GM21737 (cell line): ENCODE results near the gene DNASE1L1.

Experiments used
- ATAC-seq: cut with Tn5 transposase; IDR thresholded peaks from one replicate; pipeline ENCODE4 v1.9.1; 2021; ENCODE audit warnings: mild to moderate bottlenecking, moderate library complexity; ENCODE audit not compliant: unreplicated experiment

Gene DNASE1L1

DNA sequence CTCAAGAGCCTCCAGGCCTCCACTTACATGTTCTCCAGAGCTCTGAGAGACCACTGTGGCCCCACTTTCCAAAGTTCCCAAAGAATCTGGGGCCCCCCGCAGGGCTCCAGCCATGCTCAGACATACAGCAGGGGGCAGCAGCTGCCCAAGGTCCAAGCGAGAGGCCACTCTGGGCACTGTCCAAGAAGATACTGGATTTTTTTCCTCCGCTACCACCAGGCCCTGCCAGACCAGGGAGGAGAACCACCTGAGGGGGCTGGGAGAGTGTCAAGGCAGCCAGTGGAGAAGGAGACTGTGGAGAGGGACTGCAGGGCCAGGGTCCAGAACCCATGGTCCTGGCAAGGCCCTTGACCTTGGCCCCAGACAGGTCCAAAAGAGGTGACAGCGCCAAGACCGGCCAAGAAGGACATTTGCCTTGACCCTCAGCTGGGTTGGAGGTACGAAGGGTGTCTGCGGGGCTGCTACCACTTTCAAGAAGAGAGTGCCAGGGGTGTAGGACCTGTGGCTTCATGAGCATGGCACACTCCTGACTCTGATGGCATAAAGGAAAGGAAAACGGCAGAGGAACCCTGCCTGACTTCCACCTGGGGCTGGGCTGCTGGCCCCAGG, 24.7 kb downstream of the DNASE1L1 start:
- ATAC-seq = no peak

DNA sequence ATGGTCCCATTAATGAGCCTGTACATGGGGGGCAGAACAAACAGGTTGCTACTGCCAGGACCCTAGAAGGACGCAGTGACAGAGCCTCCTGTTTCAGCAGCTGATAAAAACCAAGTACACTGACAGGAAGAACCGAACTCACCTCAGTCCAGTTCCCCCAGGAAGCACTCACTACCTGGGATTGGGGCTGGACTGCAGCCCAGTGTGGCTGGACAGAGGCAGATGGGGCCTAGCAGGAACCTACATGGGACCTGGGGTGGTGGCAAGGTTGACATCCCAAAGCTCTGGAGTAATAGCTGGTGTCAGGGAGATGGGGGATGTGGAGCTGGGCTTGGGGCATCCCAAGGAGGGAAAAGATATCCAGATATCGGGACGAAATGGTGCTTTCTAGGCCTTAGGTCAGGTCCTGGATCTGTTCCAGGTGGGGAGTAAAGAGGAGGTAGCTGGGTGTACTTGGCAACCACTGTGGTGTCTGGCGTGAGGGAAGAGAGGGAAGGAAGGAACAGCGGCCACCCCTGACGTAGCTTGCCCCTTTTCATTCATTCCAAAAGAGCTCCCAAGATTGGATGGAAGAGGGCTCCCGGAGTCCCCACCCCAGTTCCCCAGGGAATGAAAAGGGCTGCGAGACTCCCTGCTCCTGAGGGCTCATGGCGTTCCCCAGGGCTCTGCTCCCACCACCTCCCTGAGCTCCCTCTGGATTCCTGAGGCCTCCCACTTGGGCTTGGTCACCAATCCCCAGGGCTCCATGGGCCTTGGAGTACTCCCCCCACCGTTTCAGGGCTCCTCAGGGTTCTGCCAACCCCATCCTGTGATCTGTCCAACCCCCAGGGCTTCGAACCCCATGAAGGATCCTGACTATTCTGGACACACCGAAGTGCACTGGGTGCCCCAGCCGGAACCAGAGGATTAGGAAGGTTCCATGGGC, 25.4 kb downstream of the DNASE1L1 start:
- no peak for ATAC-seq

DNA sequence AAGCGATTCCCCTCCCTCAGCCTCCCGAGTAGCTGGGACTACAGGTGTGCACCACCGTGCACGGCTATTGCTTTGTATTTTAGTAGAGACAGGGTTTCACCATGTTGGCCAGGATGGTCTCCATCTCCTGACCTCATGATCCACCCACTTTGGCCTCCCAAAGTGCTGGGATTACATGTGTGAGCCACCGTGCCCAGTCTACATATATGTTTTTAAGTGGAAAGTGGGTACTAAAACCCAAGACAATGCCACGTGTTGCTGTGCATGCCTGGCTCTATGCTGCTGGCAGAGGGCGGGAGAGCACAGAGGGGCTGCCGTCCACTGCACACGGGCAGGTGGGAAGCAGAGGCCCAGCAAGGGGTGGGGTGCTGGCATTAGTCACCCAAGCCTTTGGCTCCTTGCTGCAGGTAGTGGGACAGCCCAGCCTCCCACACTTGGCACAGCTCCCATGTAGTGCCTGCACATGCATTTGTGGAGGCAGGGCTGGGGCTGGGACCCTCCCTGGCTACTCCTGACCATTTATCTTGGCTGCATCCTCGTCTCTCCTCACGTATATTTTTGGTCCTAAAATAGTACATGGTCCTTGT, 26.5 kb downstream of the DNASE1L1 start:
- ATAC-seq = no peak

DNA sequence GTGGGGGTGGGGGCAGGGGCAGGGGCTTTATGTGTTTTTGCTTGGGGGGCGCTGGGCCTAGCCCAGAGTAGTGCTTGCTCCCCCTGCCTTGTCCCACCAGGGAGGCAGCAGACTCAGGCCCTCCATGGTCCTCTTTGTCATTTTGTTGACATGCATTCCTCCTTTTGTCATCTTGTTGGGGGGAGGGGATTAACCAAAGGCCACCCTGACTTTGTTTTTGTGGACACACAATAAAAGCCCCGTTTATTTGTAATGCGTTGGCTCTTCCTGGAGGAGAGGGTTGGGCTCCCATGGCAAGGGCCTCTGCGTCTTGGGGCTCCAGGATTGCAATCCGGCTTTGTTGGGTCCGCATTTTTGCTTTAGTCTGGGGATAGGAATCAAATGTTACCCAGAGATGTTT, 27.8 kb downstream of the DNASE1L1 start:
- no peak for ATAC-seq

DNA sequence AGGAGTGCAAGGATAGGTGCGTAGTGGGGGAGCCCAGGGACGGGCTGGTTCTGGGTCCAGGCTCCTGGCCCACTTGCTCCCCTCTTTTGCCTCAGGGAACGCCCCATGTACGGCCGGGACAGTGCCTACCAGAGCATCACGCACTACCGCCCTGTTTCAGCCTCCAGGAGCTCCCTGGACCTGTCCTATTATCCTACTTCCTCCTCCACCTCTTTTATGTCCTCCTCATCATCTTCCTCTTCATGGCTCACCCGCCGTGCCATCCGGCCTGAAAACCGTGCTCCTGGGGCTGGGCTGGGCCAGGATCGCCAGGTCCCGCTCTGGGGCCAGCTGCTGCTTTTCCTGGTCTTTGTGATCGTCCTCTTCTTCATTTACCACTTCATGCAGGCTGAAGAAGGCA, 28.3 kb downstream of the DNASE1L1 start:
- ATAC-seq = no peak

DNA sequence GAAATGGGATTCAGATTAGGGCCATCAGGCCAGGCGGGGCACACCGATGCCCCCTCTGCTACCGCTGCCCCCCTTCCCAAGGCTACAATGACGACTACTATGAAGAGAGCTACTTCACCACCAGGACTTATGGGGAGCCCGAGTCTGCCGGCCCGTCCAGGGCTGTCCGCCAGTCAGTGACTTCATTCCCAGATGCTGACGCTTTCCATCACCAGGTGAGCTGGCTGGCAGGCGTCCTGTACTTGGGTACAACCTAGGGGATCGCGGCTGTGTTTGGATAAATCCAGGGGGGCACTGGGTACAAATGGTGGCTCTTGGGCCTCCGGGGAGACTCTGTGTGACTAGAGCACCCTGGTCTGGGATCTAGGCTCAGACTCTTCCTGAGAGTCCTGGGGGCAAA, 28.9 kb downstream of the DNASE1L1 start:
- ATAC-seq = no peak

DNA sequence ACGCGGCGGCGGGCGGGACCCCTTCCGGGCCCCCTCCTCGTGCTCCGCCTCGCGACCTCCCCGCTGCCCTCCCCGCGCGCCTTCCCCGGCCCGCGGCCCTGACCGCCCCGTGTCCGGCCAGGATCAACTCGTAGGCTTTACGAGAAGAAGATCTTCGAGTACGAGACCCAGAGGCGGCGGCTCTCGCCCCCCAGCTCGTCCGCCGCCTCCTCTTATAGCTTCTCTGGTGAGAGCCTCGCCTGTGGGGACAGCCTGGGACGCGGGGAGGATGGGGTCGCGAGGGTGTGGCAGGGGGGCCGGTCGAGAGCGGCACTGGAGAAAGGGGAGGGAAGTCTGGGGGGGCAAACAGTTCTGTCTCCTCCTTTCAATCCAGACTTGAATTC, 29.5 kb downstream of the DNASE1L1 start:
- ATAC-seq = peak; percentile 5

DNA sequence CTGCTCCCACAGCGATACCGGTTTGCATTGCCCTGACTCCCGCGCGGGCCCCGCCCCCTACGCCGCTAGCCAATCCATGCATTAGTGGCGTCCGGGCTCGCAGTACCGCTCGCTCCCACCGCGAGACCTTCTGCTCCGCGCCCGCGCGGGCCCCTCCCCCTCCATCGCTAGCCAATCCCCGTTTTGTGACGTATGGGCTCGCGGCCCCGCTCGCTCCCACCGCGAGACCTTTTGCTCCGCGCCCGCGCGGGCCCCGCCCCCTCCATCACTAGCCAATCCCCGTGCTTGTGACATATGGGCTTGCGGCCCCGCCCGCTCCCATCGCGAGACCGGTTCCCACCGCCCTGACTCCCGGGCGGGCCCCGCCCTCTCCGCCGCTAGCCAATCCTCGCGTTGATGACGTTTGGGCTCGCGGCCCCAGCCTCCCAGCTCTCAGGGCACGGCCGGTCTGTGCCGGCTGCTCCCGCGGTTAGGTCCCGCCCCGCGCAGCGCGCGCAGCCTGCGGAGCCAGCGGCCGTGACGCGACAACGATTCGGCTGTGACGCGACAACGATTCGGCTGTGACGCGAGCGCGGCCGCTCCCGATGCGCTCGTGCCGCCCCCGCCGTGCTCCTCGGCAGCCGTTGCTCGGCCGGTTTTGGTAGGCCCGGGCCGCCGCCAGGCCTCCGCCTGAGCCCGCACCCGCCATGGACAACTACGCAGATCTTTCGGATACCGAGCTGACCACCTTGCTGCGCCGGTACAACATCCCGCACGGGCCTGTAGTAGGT, 30.1 kb downstream of the DNASE1L1 start, which contains the start of gene EMD:
Gene EMD (plus strand): TSS at position 497 of the 770 bp plus-strand sequence. CDS start 190 bp downstream, at position 687.
- ATAC-seq = peak; percentile 78

DNA sequence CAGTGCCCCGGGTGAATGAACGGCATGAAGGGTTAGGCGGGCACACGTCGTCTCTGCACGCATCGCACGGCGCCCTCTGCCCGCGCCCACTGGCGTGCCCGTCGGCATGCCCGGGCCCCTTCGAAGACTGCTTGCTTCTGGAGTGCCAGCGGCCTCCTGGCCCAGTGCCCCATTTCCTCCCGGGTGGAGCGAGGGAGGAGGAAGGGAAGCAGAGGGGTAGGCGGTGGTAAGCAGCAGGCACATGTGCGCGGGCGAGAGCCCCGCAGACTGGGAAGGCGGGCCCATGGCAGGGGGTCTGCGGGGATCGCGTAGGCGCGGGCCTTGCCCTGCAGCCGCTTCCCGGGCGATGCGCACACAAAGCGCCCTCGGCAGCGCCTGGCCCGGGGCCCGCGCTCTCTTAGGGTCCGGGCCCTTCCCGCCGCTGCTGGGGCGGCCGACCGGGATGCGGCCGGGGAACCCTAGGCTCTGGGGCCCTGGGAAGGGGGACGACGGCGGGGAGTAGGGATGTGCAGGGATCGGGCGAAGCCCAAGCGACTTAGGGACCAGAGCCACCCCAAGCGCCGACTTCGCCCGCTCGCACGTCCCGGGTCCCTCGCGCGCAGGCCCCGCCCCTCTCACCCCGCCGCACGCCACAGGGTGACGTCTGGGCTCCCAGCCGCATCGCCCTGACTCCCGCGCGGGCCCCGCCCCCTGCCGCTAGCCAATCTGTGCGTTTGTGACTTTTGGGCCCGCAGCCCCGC, 30.8 kb downstream of the DNASE1L1 start:
- ATAC-seq = peak; percentile 1

DNA sequence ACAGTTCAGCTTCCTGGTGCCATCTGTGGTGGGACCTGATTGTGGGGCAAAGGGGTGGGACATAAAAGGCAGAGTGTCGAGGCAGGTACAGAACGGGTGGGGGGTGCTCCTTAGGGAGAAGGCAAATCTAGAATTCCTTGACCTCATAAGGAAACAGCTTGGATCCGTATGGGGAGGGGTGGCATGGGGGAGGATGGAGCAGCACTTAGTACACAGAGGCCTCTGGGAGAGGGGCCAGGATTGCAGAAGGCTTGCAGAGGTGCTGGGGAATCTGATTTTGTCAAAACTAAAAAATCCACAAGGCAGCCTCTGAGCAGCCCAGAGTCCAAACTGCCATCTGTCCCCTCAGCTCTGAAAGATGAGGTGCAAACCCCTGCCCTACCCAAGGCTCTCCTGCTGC, 32.3 kb downstream of the DNASE1L1 start:
- ATAC-seq = no peak

DNA sequence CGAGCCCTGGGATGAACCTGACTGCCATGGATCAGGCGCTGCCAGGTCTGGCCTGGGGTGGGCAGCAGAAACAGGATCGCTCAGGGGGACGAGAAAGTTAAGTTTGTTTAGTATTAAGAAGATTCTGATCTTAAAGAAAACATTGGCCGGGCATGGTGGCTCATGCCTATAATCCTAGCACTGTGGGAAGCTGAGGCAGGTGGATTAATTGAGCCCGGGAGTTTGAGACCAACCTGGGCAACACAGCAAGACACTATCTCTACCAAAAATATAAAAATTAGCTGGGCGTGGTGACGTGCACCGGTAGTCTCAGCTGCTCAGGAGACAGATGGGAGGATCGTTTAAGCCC, 33.9 kb downstream of the DNASE1L1 start:
- ATAC-seq = no peak

DNA sequence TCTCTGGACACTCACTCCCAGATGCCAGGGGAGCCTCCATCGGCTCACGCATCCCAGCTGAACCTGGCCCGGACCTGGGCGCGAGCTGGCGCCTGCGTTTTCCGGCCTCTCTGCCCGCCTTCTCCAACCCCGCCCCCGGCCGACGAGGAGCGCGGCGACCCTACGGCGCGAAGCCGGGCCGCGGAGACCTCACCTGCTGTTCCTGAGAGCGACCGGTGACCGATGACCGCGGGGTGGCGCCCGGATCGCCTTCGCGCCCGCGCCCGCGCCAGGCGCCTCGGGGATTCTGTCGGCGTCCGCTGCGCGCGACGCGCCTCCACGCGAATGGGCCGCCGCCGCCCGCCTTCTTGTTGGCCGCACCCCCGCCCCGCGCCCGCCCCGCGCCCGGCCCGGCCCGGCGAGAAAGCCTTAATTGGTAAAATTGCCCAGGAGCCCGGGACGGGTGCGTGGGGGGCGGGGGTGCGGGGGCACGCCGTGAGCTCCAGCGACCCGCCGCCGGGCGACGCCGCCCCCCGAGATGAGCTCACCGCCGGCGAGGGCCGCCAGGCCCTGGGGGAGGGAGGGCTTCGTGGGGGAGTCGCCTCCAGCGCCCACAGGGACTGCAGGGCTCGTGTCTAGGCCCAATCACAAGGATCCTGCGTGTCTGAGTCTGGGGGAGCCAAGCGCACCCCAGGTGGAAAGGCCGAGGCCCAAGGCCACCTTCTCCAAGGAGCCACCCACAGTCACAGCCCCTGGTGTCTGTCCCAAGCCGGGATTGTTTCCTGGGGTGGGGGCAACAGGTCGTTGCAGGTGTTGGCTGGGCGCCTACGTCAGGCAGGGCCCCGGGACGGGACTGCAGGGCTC, 34.5 kb downstream of the DNASE1L1 start, which contains the start of gene FLNA:
Gene FLNA (minus strand): TSS at position 322 of the 843 bp plus-strand sequence. CDS start 3,389 bp downstream, outside the sequence.
- no peak for ATAC-seq

DNA sequence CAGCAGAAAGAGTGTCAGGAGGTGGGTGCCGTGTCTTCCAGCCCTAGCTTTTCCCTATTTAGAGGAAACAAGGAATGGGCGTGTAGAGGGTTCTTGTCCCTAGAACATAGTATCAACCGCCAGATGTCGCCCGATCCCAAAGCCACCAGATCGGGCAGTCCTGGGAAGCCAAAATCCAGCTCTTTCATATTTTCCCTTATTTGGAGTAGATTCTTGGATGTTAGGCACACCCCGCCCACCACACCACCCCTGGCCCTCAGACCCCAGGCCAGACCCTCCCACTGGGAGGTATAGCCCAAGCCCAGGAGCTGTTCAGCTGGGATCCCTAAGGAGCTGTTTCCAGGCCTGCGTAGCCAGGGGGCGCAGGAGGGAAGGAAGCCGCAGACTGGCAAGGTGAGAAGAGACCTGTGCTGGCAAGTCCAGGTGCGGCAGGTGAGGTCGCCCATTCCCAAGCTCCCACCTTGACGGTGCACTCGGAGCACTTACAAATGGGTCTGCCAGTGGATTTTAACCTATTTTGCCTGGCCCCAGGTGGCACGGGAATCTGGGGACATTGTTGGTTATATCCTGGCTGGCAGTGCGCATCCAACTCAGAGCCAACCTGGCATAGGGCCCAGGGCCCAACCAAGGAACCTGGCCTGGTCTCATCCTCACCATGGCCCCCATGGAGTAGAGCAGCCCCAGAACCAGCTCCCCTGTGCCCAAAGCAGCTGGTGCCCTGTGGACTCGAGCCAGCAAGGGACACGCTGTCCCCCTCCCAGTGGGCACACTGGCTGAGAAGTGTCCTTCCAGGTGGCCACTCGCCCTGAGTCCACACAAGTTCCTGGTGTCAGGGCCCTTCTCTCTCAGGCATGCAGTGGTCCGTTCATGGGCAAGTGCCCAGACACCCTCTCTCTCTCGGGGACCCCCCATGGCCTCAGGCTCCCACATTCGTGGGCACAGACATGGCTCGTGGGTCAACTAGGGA, 35.4 kb downstream of the DNASE1L1 start:
- ATAC-seq = no peak

DNA sequence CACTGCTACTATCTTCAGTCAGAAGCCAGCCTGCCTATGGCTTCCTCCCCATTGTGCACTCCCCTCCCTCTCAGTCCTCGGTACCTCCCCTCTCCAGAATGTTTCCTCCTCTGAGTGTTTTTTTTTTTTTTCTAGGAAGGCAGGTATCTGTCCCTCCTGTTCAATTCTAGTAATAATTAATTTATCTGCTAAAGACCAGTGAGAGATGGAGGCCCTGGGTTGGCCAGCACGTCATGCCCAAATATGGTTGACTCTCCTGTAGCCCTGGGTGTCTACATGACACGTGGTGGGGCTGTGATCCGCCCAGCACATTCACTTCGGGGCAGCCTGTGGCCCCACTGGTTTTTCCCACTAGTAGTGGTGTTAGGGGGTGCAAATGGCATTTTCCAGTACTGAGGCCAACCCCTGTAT, 36.4 kb downstream of the DNASE1L1 start:
- ATAC-seq = no peak

DNA sequence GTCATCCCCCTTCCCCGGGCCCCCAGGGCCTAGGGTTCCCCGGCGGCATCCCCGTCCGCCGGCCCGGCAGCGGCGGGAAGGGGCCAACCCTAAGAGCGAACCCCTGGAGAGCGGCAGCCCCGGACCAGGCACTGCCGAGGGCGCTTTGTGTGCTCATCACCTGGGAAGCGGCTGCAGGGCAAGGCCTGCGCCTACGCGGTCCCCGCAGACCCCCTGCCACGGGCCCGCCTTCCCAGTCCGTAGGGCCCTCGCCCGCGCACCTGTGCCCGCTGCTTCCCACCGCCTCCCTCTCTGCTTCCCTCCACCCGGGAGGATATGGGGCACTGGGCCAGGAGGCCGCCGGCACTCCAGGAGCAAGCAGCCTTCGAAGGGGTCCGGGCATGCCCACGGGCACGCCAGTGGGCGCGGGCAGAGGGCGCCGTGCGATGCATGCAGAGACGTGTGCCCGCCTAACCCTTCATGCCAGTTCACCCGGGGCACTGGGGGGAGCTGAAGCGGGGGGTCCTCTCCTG, 37.2 kb downstream of the DNASE1L1 start:
- ATAC-seq = no peak

DNA sequence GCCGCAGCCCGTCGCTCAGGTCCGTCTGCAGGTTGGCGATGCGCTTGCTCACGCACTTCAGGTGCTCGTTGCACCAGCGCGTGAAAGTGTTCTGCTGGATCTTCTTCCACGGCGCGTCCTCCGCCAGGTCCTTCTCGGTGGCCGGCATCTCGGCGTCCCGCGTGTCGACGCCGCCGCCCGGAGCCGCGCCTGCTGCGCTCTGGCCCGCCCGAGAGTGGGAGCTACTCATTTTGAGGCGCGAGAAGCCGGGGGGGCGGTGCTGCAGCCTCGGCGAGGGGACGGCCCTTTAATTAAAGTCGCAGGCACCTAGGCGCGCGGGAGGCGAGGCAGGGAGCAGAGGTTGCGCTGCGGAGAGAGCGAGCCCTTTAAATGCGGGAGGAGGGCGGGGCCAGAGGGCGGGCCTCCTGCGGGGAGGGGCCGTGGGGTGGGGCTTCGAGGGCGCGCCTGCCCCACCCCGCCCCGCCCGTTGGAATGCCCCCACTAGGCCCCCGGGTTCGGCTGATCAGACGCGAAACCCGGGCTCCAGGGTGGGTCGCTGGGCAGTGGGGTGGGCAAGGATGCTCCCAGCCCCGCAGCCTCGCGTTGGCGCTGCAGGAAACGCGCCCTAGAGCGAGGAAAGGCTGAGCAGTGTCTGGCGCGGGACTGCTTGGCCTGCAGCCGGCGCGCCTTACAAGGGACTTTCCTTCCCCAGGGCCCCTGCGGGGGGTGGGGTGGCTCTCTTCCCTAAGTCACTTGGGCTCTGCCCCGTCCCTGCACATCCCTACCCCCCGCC, 37.9 kb downstream of the DNASE1L1 start:
- peak; percentile 63 for ATAC-seq

DNA sequence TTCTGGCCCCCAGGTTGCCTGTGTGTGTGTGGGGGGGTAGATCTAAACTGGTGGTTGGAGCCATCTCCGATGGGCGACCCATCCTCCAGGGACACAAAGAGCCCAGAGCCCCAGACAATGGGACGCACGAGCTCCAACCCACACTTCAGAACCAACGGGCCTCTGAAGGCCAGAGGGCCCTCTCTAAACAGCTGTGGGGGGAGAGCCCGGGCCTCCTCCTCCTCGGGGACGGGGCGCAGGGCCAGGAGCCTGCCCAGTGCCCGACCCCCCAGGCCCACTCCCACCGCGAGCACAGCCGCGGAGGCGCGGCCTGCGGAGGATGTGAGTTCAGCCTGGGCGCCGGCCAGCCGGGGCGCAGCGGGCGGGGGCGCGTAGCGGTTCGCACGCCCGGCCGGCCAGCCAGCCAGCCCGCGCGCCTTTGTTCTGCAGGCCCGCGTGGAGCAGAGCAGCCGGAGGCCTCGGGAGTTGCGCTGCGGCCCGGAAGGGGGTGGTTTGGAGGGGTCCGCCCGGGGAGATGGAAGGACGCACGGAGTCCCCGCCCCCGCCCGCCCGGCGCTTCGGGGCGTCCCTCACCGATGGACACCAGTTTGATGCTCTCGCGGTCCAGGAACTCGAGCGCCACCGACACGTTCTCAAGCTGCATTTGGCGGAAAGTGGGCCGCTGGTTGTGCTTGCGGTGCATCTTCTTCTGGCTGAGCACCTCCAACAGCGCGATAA, 38.6 kb downstream of the DNASE1L1 start:
- no peak for ATAC-seq
